ENCODE measurements around the gene IRX4. TPM values are rescaled to one million over a fixed set of nuclear protein-coding genes. Genes with fewer than 3 reads are reported as not detected.

IRX4 gene
- polyA plus RNA-seq, 1 experiment = not detected

- TF ChIP-seq CTCF (IDR thresholded peaks at IDR 0.05; ENCODE audit: low read depth, low read length) = no peak
These were observed 46.6 kb upstream of the IRX4 start for GRCh38 chr5:1929108-1929991.

GRCh38 chr5:1926471-1927341 is 44.0 kb upstream of the IRX4 start:
- H3K27ac ChIP-seq (ENCODE audit: low read depth, low read length) = no peak overlapping the region
- no peak overlapping the region for H3K4me3 ChIP-seq (ENCODE audit: low read depth, low read length)
- peaks cover 19% of the 10 kb centered on the region for H3K9me3 ChIP-seq (ENCODE audit: control insufficient read depth, insufficient read depth, low read length)
- POLR2A ChIA-PET = no interaction called here
- peaks cover 15% of the 10 kb centered on the region for H3K27me3 ChIP-seq (ENCODE audit: control insufficient read depth, insufficient read depth, low read length)
- TF ChIP-seq CTCF (IDR thresholded peaks at IDR 0.05; ENCODE audit: low read depth, low read length) = no peak
- CTCF ChIA-PET = no interaction called here
- no peak for DNase-seq (ENCODE audit: low read depth, low spot score)

More at GRCh38 chr5:1929108-1929991, 46.6 kb upstream of the IRX4 start:
- ChIA-PET CTCF (no interaction called here), POLR2A (no interaction called here)
- no peak overlapping the region for H3K27ac ChIP-seq (ENCODE audit: low read depth, low read length)
- H3K4me3 ChIP-seq (ENCODE audit: low read depth, low read length) = no peak overlapping the region
- peaks cover 20% of the 10 kb centered on the region for H3K27me3 ChIP-seq (ENCODE audit: control insufficient read depth, insufficient read depth, low read length)
- H3K9me3 ChIP-seq (ENCODE audit: control insufficient read depth, insufficient read depth, low read length) = peaks cover 19% of the 10 kb centered on the region
- no peak for DNase-seq (ENCODE audit: low read depth, low spot score)

- no peak for DNase-seq (ENCODE audit: low read depth, low spot score)
- Histone ChIP-seq H3K4me3 (ENCODE audit: low read depth, low read length) (no peak overlapping the region), H3K27ac (ENCODE audit: low read depth, low read length) (no peak overlapping the region), H3K9me3 (ENCODE audit: control insufficient read depth, insufficient read depth, low read length) (peaks cover 19% of the 10 kb centered on the region), H3K27me3 (ENCODE audit: control insufficient read depth, insufficient read depth, low read length) (peaks cover 8% of the 10 kb centered on the region)
- TF ChIP-seq CTCF (IDR thresholded peaks at IDR 0.05; ENCODE audit: low read depth, low read length) = no peak
- ChIA-PET POLR2A (no interaction called here), CTCF (no interaction called here)
These were observed 43.3 kb upstream of the IRX4 start for GRCh38 chr5:1926071-1926440.

GRCh38 chr5:1925111-1926070 is 42.7 kb upstream of the IRX4 start:
- TF ChIP-seq CTCF (IDR thresholded peaks at IDR 0.05; ENCODE audit: low read depth, low read length) = no peak
- H3K27ac ChIP-seq (ENCODE audit: low read depth, low read length) = no peak overlapping the region
- POLR2A ChIA-PET = no interaction called here
- H3K27me3 ChIP-seq (ENCODE audit: control insufficient read depth, insufficient read depth, low read length) = peaks cover 3% of the 10 kb centered on the region
- no peak for DNase-seq (ENCODE audit: low read depth, low spot score)
- H3K9me3 ChIP-seq (ENCODE audit: control insufficient read depth, insufficient read depth, low read length) = peaks cover 17% of the 10 kb centered on the region
- CTCF ChIA-PET = no interaction called here
- H3K4me3 ChIP-seq (ENCODE audit: low read depth, low read length) = no peak overlapping the region
